GM19193 (cell line): Measurements from ENCODE around the gene TMEM97.

Experiments used
- POLR2A ChIP-seq: IDR thresholded peaks from 4 replicates; pipeline ENCODE4 v1.6.1; 2011; ENCODE audit not compliant: insufficient read depth, insufficient read length; ENCODE audit errors: extremely low read depth

Gene TMEM97

DNA sequence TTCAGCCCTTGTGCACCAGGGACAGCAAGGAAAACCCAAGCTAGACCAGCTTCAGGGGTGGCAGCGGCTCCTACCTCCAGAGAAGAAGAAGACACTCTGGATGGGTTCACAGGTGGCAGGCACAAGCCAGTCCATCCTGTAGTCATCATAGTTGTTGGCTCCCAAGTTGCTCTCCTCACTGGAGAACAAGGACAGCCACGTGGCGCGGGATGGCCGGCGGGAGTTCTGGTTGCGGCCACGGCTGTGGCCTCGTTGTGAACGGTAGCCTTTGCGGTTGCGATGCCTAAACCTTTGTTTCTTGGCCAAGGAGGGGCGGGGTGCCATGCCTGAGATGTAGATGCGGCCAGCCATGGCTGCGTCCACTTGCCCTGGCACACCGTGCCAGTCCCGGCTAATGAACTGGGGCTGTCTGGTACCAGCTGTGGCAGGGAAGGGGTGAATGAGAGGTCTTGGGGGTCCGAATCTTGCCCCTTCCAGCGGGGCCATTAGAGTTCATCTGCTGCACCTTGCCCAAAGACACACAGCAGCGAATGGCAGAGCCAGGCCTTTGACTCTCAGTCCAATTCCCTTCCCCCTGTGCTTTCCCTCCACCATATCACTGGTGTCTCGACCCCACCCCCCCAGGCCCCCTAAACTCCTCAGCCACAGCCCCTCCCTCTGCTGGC lies 48.8 kb downstream of the TMEM97 start:
- no peak for TF ChIP-seq POLR2A

DNA sequence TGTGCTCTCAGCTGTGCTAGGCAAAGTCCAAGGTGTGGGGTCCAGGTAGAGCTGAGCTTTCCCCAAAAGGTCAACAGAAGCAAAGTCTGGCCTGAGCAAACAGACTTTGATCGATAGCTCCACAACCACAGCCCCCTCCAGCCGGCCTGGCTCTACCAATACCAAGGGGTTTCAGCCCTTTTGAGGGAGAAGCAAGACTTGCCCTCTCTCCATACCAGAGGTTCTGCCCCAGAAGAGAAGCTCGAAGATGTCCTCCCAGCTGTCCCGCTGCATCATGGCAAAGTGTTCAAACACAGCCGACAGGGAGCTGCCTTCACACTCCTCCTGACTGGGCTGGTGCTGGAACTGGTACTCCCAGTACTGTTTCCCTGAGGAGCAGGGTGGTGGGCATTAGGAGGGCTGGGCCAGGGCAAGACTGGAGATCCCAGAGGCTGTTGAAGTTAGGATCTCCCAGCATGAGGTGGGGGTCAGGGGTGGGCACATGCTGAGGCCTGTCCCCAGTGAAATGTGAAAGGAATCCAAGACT lies 49.4 kb downstream of the TMEM97 start:
- TF ChIP-seq POLR2A: no peak

DNA sequence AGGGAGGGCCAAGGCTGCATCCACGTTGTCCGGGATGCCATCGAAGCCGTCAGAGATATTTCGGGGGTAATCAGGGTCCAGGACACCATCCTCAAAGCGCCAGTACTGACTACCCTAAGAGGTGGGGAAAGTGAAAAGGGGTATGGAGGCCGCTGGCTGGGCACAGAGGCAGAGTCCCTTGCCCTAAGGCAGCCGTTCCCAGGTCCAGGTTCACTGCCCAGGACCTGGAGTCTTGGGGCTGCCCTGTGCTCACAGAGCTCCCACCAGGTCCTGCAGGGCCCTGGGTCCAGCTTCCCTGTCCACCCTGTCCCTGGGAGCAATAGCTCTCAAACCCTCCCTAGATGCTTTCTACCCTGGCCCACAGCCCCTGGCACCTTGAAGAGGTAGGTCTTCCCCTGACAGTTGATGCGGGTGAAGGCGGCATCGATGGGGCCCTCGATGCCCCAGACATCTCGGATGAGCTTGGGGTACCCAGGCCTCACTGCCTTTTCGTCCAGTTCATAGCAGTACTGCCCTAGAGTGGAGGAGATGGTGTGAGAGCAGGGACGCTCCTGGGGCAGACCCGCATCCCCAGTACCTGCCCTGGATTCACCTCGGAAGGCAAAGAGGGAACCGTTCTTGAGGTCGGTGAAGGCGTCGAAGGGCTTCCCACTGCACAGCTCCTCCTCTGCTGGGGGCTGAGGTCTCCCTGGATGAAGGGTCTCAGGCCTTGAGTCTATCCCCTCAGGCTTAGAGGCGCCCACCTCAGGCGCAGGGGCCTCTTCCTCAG lies 50.1 kb downstream of the TMEM97 start:
- TF ChIP-seq POLR2A: no peak

DNA sequence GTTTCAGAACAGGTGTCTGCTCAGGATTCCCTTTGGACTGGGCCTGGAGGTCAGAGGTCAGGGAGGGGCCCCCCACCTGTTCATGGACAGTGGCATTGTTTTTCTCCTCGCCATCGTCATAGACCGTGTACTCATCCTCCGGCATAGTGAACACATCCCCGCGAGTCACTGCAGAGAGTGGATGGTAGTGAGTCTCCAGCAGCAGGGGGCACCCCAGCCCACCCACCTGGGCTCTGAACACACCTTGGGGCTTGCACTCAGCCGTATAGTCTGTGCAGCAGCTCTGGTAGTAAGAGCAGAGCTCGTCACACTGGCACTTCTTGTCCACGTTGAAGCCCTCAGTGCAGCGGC lies 50.7 kb downstream of the TMEM97 start:
- TF ChIP-seq POLR2A: no peak

DNA sequence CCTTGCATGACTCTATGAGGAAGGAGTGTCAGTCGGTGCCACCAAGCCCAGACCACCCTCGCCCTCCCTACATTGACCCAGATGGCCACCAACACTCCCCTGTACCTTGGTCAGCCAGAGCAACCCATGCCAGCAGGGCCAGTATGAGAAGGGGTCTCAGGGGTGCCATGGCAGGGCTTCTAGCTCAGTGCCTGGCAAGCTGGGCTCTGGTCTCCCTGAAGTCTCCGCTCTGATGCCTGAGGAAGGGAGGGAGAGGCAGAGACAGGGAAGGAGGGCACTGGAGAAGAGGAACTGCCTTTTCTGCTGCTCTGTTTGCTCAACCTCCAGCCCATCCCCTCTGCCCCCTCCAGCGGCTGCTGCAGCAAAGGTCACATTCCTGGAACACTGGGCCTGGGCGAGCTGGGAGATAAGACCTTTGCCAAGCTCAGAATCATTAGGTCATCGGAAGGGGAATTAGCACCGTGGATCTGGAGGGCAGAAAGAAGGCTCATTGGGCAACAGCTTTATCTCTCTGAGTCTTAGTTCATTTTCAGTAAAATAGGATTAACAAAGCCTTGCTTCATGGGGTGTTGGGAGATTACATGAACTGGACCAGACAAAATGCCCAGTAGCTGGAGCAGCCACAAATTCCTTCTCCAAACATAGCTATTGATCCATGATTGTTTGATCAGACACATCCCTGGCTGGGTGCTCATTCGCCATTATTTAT lies 51.2 kb downstream of the TMEM97 start, which contains the start of gene VTN:
Gene VTN, minus strand, starts transcription at position 273 of the 709 bp plus-strand sequence. Its CDS starts 104 bp downstream, at position 169.
- TF ChIP-seq POLR2A: no peak

DNA sequence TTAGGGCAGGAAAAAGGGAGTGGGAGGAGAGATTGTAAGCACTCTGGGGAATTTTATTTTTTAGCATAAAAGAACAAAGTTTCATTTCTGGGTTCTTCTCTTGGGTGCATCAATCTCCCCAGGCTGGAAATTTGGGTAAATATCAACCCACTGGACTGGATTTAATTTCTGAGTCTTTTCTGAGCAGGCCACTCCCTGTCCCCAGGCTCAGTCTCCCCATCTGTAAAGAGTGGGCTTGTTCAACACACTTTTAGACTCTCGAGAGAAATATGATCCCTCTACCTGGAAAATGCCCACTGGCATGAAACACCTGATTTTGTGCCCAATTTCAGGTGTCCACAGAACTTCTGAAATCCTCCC lies 51.7 kb downstream of the TMEM97 start:
- TF ChIP-seq POLR2A: no peak

DNA sequence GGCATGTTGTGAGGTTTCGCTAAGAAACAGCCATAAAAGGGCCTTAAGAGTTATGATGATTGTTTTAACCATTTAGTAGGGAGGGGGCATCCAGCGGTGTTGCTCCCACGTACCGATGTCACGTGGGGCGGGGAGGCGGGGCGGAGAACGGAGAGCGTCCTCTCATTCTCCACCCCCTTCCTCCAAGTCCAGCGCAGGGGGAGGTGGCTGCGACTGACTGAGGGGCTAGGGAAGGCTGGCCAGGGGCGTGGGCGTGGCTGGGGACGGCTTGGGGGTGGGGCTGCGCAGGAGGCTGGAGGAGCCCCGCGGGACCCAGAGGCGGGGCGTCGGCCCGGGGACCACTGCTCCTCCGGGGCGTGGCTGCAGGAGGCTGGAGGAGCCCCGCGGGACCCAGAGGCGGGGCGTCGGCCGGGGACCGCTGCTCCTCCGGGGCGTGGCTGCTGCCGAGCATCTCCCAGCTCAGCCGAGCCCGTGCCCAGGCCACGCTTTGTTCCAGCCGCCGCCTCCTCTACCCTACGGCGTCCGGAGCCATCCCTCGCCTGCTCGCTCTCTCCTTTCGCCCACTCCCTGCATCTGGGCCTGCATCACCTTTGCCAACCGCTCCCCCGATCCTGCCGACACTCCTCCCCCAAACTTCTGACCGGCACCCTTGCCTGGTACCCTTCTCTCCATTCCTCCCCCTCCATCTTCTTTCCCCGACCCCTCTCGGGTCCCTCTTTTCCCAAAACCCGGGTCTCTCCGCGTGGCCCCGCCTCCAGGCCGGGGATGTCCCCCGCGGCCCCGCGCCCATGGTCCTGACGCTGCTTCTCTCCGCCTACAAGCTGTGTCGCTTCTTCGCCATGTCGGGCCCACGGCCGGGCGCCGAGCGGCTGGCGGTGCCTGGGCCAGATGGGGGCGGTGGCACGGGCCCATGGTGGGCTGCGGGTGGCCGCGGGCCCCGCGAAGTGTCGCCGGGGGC lies 52.5 kb downstream of the TMEM97 start, which contains the start of gene SARM1:
Gene SARM1, plus strand, starts transcription at position 450 of the 958 bp plus-strand sequence. Its CDS starts 339 bp downstream, at position 789.
- peak; percentile 43 for TF ChIP-seq POLR2A

DNA sequence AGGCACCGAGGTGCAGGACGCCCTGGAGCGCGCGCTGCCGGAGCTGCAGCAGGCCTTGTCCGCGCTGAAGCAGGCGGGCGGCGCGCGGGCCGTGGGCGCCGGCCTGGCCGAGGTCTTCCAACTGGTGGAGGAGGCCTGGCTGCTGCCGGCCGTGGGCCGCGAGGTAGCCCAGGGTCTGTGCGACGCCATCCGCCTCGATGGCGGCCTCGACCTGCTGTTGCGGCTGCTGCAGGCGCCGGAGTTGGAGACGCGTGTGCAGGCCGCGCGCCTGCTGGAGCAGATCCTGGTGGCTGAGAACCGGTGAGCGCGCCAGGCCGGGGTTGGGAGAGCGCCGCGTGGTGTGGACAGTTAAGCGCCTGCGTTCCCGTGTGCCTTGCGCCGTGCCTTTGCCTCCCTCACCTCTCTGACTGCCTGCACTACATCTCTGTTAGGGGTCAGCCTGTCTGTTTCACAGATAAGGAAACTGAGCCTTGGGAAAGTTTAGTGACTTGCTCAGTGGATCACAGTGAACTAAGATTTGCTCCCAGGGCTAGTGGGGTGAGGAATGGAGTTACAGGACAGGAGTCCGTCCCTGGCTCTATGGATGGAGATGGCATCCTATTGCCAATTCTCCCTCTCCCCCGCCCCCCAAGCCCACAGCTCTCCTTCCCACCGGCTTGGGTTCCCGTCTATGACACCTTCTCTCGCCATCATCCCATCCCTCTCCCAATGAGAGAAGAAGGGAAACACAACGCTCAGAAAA lies 53.4 kb downstream of the TMEM97 start:
- no peak for TF ChIP-seq POLR2A

DNA sequence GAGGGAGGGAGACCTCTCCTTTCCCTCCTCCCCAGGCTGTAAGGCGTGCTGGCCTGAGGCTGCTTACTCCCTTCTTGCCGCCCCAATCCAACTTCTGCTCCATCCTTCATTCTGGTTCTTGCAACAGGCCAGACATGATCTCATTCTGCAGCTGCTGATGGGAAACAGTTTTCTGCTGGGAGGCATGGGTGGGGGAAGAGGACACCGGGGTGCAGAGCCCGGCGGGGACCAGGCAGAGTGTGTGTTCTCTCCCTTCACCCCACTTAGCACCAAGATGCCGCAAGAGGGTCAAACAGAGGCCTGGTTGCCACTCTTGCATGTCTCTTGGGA lies 53.9 kb downstream of the TMEM97 start:
- no peak for TF ChIP-seq POLR2A
